ENCODE measurements around the gene B9D2.

Gene B9D2

DNA sequence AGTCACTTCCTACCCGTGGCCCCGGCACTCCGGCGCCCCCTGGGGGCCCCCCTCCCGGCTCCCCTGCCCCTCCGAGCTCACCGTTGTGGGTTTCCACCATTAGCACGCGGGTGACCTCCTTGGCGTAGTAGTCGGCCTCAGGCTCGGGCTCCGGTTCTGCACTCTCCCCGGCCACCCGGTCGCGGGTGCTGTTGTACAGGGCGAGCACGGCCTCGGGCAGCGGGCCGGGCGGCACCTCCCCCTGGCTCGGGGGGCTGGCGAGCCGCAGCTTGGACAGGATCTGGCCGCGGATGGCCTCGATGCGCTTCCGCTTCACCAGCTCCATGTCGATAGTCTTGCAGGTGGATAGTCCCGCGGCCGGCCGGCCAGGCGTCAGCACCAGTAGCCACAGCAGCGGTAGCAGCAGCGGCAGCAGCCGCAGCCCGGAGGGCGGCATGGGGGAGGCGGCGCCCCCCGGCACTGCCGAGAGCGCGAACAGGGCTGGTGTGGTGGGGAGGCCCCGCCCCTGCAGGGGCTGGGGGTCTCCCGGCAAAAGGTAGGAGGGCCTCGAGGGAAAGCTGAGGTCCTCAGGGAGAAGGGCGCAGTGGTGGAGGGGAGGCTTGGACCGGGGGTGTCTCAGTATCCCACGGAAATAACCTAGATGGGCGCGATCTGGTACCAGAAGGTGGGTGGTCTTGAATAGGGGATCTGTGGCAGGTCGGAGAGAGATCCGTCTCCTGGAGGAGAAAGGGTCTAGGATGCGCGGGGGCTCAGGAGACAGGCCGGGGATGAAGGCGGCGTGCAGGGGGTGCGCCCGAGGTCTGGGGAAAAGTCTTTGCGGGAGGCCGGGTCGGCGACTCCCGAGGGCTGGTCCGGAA is 11.1 kb downstream of the B9D2 start:
- TF ChIP-seq GATA3 (IDR thresholded peaks at IDR 0.05; ENCODE audit: low read depth, low read length): no peak
- no peak for TF ChIP-seq GATA2 (IDR thresholded peaks at IDR 0.05; ENCODE audit: low read depth, low read length)

DNA sequence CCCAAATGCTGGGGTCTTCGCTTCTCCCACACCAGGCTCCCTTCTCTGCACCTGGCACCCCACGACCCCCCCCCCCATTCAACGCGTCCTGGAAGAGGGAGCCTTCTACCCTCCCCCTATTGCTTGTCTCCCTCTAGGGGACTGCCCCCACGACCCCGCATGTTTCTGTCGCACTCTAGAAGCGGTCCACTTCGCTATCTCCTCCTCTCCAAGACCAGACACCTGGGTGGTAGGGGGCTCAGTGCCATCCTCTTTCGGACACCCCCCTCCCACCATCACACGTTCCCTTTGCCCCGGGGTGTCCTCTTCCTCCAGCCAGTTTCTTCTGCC is 11.7 kb downstream of the B9D2 start:
- TF ChIP-seq GATA2 (IDR thresholded peaks at IDR 0.05; ENCODE audit: low read depth, low read length): no peak
- TF ChIP-seq GATA3 (IDR thresholded peaks at IDR 0.05; ENCODE audit: low read depth, low read length): no peak

DNA sequence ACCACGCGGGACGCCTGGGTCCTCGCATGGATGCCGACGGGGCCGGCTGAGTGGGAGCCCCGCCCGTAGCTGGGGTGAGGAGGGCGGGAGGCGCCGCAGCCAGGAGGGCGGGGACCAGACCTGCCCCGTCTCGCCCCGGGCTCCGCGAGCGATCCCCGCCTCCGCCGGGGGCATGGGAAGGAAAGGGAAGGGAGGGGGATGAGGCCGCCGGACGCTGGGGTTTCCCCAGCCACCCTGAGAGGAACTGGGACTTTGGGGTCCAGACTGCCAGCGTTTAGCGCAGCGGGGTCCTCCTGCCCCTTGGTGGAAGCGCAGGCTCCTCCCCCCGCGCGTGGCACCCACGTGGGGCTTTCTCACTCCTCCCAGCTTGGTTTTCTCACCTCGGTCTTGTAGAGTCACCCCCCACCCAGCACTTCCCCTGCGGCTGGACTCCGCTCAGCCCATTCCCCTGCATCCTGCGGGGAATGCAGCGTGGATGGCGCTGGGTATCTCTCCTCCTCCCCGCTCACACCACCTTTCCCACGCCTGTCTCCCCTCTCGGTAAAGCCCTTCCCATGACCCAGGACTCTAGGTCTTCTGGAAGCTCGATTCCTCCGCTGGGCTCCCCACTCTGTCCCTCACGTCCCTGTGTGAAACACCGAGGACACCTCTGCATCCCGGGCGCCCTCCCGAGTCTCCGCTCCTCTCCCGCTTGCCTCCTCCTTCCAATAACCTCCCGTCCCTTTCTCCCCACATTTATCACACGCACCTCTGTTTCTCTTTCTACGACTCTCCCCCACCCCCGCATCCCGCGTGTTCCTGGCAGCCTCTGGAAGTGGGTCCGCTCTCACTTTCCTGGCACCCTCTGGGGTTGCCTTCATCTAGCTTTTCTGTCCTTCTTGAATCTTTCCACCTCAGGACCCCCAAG is 12.4 kb downstream of the B9D2 start:
- no peak for TF ChIP-seq GATA2 (IDR thresholded peaks at IDR 0.05; ENCODE audit: low read depth, low read length)
- no peak for TF ChIP-seq GATA3 (IDR thresholded peaks at IDR 0.05; ENCODE audit: low read depth, low read length)

DNA sequence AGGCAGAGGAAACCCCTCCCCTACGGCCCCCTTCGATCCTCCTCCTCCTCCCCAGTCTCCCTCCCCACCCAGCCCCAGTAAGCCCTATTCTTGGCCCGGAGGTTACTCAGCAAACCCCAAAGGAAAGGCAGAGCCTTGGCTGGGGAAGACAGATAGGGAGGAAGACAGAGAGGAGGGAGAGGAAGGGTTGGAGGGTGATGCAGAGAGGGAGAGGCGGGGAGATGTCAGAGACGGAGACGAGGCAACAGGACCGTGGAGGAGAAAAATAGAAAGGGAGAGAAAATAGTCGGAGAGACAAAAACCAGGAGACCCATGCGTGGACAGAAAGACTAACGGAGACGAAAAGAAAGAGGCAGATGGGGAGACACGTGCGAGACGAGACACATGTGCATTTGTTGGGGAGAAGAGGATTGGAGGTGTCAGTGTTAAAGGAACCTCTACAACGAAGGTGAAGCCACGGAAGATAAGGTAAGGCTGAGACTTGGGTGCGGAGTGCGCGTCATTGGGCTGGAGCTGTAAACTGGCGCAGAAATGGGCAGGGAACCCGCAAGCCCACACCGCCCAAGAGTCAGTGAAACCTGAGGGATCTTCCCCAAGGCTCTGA is 13.1 kb downstream of the B9D2 start:
- no peak for TF ChIP-seq GATA3 (IDR thresholded peaks at IDR 0.05; ENCODE audit: low read depth, low read length)
- TF ChIP-seq GATA2 (IDR thresholded peaks at IDR 0.05; ENCODE audit: low read depth, low read length): no peak

DNA sequence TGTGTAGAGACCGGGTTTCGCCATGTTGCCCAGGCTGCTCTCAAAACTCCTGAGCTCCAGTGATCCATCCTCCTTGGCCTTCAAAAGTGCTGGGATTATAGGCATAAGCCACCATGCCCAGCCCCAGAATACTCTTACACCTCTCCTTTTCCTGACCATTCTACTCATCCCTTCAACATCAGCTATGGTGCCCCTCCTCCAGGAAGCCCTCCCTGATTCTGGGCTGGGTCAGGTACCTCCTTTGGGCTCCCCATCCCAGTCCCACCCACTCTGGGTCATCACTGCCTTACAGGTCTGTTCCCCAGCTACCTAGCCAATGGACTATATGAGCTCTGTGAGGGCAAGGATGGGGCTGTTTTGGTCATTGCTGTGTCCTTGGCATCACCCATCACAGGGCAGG is 19.8 kb downstream of the B9D2 start:
- TF ChIP-seq GATA3 (IDR thresholded peaks at IDR 0.05; ENCODE audit: low read depth, low read length) (no peak), GATA2 (IDR thresholded peaks at IDR 0.05; ENCODE audit: low read depth, low read length) (no peak)

DNA sequence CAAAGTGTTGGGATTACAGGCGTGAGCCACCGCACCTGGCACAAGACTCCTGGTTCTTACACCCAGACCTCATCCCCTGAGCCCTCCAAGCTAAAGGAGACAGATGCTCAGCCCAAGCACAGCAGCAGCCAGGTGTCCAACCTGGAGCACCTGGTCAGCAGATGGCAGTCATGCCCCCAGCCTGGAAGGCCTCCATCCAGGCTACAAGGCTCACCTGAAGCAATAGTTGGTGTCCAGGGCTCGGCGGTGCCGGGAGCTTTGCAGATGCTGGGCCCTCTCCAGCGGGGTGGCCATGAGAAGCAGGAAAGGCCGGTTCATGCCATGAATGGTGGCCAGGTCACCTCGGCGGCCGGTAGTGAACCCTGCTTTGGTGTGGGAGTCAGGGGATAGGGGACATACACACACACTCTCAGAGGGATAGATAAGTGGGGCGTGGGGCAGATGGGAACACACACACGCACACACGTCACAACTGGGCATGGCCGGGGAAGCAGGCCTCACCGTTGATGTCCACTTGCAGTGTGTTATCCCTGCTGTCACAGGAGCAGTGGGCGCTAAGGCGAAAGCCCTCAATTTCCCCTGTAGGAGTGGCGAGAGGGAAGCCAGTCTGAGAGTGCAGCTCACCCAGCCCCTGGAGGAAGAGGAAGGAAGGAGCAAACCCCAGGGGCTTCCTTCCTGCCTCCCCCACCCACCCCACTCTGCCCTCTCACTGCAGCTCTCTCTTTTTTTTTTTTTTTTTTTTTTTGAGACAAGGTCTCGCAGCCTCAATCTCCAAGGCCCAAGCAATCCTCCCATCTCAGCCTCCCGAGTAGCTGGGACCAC is 22.1 kb downstream of the B9D2 start:
- TF ChIP-seq GATA2 (IDR thresholded peaks at IDR 0.05; ENCODE audit: low read depth, low read length) (no peak), GATA3 (IDR thresholded peaks at IDR 0.05; ENCODE audit: low read depth, low read length) (no peak)

DNA sequence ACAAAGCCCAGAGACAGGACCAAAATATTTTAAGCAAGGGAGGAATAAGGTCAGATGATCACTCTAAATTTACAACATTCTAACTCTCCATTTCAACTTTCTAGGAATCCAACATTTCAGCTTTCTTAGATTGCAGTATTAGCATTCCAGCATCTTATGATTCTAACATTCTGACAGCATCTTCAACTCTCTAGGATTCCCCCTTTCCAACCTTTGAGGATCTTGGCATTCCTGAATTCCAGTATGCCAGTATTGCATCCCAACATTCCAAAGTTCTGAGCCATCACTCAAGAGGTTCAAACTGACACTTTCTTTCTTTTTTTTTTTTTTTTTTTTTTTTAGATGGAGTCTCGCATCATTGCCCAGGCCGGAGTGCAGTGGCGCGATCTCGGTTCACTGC is 24.0 kb downstream of the B9D2 start:
- no peak for TF ChIP-seq GATA3 (IDR thresholded peaks at IDR 0.05; ENCODE audit: low read depth, low read length)
- TF ChIP-seq GATA2 (IDR thresholded peaks at IDR 0.05; ENCODE audit: low read depth, low read length): no peak

DNA sequence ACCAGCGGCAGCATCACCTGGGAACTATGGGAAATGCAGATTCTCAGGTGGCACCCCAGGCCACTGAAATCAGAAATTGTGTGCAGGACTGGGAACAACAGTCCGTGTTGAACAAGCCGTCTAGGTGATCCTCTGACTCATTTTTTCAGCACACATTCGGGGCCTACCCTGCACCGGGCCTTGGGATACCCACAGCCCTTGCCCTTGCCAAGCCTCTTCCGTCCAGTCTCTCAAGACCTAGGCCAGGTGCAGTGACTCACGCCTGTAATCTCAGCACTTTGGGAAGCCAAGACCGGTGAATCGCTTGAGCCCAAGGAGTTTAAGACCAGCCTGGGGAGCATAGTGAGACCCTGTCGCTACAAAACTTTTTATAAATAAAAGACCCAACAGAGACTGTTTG is 28.5 kb downstream of the B9D2 start:
- no peak for TF ChIP-seq GATA2 (IDR thresholded peaks at IDR 0.05; ENCODE audit: low read depth, low read length)
- TF ChIP-seq GATA3 (IDR thresholded peaks at IDR 0.05; ENCODE audit: low read depth, low read length): no peak

DNA sequence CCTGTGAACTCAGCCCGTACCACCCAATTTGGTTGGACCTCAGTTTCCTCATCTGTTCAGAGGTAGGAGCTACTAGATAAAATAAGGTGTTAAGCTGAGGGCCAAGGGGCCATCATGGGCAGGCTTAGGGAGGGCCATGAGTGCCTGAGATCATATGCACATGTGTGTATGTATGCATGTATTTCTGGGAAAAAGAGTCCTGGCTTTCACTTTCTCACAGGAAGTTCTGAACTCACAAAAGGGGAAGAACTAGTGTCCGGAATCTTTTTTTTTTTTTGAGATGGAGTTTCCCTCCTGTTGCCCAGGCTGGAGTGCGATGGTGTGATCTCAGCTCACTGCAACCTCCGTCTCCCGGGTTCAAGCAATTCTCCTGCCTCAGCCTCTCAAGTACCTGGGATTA is 29.2 kb downstream of the B9D2 start:
- TF ChIP-seq GATA2 (IDR thresholded peaks at IDR 0.05; ENCODE audit: low read depth, low read length): no peak
- TF ChIP-seq GATA3 (IDR thresholded peaks at IDR 0.05; ENCODE audit: low read depth, low read length): no peak

DNA sequence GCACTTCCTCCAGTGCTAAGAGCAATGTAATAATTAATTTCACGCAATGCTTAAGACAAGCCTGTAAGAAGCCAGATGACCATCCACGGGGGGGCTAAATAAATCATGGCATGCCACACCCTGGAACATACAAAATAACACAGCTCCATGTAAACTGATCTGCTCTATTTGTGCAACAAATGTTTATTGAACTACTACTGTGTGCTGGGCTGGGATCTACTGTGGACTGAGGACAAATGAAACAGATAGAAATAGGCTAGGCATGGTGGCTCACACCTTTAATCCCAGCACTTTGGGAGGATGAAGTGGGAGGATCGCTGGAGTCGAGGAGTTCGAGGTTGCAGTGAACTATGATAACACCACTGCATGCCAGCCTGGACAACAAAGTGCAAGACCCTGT is 31.5 kb downstream of the B9D2 start:
- no peak for TF ChIP-seq GATA2 (IDR thresholded peaks at IDR 0.05; ENCODE audit: low read depth, low read length)
- no peak for TF ChIP-seq GATA3 (IDR thresholded peaks at IDR 0.05; ENCODE audit: low read depth, low read length)

DNA sequence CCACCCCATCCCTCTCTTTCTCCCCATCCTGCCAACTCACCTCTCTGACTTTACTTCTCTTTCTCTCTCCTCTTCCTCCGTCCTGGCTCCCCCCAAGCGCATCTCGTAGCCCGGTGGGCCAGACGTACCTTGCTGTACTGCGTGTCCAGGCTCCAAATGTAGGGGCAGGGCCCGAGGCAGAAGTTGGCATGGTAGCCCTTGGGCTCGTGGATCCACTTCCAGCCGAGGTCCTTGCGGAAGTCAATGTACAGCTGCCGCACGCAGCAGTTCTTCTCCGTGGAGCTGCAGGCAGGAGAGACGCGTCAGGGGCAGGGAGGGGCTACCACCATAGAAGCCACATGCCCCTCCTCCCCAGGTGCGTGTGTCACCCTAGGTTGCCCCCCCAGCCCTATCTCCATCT is 31.9 kb downstream of the B9D2 start:
- no peak for TF ChIP-seq GATA3 (IDR thresholded peaks at IDR 0.05; ENCODE audit: low read depth, low read length)
- no peak for TF ChIP-seq GATA2 (IDR thresholded peaks at IDR 0.05; ENCODE audit: low read depth, low read length)

DNA sequence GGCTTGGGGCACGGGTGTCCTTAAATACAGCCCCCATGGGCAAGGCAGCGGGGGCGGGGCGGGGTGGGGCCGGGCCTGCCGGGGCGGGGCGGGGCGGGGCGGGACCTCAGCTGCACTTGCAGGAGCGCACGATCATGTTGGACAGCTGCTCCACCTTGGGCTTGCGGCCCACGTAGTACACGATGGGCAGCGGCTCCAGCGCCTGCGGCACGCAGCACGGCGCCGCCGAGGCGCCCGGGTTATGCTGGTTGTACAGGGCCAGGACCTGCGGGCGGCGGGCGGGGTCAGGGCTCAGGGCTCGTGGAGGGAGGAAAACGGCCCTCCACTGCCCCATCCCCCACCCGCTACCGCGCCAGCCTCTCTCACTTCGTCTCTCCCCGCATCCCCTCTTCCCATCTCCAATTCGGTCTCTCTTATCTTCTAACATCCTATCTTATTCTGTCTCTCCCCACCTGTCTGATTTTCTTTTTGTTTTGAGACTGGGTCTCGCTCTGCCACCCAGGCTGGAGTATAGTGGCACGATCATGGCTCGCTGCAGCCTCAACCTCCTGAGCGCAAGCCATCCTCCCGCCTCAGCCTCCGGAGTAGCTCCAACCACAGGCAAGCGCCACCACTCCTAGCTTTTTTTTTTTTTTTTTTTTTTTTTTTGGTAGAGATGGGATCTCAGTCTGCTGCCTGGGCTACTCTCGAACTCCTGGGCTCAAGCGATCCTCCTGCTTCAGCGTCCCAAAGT is 32.8 kb downstream of the B9D2 start:
- TF ChIP-seq GATA2 (IDR thresholded peaks at IDR 0.05; ENCODE audit: low read depth, low read length) (no peak; the same call in 1 of the 2 replicates), GATA3 (IDR thresholded peaks at IDR 0.05; ENCODE audit: low read depth, low read length) (no peak)

DNA sequence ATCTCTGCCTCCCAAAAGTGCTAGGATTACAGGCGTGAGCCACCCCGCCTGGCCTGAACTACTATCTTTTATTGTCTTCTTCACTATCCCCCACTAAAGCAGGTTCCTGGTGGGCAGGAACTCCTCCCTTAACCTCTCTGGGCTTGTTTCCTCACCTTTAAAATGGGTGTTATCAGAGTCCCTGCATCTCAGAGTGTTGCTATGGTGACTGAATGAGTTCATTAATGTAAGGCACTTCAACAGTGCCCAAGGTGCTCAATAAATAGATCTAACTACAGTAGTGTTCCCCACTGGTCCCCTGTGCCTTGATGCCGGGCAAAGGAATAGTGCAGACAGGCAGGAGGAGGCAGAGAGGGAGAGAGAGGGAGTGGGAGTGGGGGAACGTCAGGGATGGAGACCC is 33.5 kb downstream of the B9D2 start:
- TF ChIP-seq GATA3 (IDR thresholded peaks at IDR 0.05; ENCODE audit: low read depth, low read length) (no peak), GATA2 (IDR thresholded peaks at IDR 0.05; ENCODE audit: low read depth, low read length) (no peak)
